ENCODE results near the gene RAD51C.
"Not testable (repeated sequence)": the region's sequence is repeated elsewhere in the genome, so short reads cannot be mapped to it uniquely, and the experiment has no call there.

The RAD51C gene

GRCh38 chr17:58692239-58693055, at the start of gene RAD51C:
TSS of gene RAD51C (plus strand) at chr17:58692602. CDS start at chr17:58692644, 42 bp downstream.
- peak; percentile 62 to 67 for DNase-seq (ENCODE audit: low read depth in 2 of 2)

GRCh38 chr17:58643147-58643546, 49.3 kb upstream of the RAD51C start:
- DNase-seq (ENCODE audit: low read depth in 2 of 2) = no peak

DNA sequence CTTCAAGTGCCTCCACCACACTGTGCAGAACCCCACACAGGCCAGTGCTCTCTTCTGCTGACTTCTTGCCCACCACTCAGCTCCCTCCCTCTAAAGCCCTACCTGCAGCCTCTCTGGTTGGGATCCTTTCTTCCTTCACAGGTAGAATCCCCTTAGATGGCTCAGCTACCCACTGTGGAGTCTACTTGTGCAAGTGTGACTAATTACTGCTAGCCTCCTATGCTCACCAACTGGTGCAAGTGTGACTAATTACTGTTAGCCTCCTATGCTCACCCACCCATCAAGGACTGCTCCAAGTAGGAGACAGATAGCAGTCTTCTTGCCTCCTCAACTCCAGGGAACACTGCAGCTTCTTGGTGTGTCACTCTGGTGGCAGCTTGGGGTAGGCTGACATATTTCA, 44.2 kb upstream of the RAD51C start:
- DNase-seq (ENCODE audit: low read depth in 2 of 2) = no peak

GRCh38 chr17:58657962-58658803, 34.2 kb upstream of the RAD51C start:
- not testable (repeated sequence) for DNase-seq (ENCODE audit: low read depth in 2 of 2)

- DNase-seq (ENCODE audit: low read depth in 2 of 2) = peak; percentile 30 to 41
Observed at GRCh38 chr17:58658804-58659713, 33.3 kb upstream of the RAD51C start.

GRCh38 chr17:58659714-58660084, 32.7 kb upstream of the RAD51C start:
- DNase-seq (ENCODE audit: low read depth in 2 of 2) = not testable (repeated sequence)

DNA sequence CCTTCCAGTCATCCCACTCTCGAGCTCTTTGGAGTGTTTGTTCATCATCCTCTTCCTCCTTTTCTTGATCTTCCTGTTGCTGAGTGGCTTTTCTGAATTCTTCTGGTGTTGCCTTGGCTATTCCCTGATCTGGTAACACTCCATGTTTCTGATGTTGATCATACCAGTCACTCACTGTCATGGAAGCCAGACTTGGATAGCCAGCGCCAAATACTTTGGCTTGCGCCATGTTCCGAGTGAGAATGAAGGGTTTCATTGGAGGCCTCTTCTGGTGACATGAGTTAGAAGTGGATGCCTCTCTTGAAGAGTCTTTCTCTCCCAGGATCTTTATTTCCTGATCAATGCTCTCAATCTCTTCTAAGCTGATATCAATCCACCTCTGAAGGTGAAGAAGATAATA, 31.8 kb upstream of the RAD51C start:
- no peak for DNase-seq (ENCODE audit: low read depth in 2 of 2)

DNA sequence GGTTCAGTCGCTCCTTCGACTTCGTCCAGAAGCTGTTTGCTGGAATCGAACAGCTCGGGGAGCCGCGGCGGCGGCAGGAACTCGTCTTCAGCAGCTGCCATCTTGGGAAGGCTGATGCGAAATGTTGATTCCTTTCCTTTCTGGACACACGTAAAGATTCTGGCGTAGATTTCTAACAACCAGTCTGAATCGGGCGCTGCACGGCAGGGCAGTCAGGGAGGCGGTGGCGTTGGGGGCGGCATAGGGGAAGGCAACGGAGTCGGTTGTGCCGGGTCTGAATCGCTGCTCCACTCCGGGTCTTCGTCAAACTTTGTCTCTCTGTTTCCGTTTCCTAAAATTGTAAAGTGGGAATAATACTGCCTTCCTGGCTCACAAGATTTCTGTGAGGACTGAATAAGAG, 30.9 kb upstream of the RAD51C start:
- DNase-seq (ENCODE audit: low read depth in 2 of 2) = no peak

DNA sequence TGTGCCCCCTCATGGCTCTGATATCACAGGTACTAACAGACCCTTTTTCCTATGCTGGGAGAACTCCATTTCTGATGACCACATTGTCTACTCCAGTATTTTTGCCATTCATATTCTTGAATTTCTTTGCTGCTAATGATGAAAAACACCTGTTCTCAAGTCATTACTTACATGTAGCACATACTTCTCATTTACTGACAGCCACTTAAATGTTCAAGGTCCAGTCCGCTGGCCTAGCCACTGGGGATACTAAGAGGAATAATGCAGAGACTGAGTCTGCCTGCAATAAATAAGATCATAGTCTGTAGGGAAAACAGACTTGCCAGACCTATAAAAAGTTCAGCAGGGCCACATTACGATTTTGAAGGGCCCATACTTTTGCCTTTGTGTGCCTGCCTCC, 28.1 kb upstream of the RAD51C start:
- no peak for DNase-seq (ENCODE audit: low read depth in 2 of 2)

DNA sequence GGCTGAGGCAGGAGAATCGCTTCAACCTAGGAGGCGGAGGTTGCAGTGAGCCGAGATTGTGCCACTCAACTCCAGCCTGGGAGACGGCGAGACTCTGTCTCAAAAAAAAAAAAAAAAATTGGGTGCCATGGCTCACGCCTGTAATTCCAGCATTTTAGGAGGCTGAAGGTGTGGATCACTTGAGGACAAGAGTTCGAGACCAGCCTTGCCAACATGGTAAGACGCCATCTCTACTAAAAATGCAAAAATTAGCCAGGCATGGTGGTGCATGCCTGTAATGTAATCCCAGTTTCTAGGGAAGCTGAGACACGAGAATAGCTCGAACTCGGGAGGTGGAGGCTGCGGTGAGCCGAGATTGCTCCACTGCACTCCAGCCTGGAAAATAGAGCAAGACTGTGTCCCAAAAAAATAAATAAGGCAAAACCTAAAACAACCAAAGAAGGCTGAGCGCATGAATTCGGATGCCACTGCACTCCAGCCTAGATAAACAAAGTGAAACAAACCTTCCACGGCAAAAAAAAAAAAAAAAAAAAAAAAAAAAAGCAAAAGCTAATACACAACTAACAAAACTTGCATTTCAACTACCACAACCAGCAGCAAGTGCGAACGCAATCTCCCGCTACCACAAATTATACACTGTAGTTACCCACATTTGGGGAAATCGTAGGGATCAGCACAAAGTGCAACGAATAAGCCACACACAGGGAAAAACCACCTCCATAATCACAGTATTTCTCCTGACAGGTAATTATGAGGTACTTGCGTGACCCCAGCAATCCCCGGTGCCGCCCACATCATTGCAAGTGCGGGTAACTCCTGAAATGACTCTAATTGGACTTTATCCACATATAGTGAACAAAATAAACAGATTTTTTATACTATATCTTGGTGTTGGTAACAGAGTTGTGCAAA, 26.2 kb upstream of the RAD51C start:
- no peak for DNase-seq (ENCODE audit: low read depth in 2 of 2)

GRCh38 chr17:58666858-58667267, 25.5 kb upstream of the RAD51C start:
- no peak for DNase-seq (ENCODE audit: low read depth in 2 of 2)

GRCh38 chr17:58667934-58668597, 24.3 kb upstream of the RAD51C start:
- no peak for DNase-seq (ENCODE audit: low read depth in 2 of 2)

- no peak for DNase-seq (ENCODE audit: low read depth in 2 of 2)
Observed at GRCh38 chr17:58668598-58668935, 23.8 kb upstream of the RAD51C start.

- no peak for DNase-seq (ENCODE audit: low read depth in 2 of 2)
Observed at GRCh38 chr17:58669853-58670252, 22.5 kb upstream of the RAD51C start.

GRCh38 chr17:58671969-58672368, 20.4 kb upstream of the RAD51C start:
- DNase-seq (ENCODE audit: low read depth in 2 of 2) = no peak

GRCh38 chr17:58677194-58677880, 15.1 kb upstream of the RAD51C start:
- no peak for DNase-seq (ENCODE audit: low read depth in 2 of 2)

DNA sequence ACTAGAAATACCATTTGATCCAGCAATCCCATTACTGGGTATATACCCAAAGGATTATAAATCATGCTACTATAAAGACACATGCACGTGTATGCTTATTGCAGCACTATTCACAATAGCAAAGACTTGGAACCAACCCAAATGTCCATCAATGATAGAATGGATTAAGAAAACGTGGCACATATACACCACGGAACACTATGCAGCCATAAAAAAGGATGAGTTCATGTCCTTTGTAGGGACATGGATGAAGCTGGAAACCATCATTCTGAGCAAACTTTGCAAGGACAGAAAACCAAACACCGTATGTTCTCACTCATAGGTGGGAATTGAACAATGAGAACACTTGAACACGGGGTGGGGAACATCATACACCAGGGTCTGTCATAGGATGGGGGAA, 14.1 kb upstream of the RAD51C start:
- not testable (repeated sequence) for DNase-seq (ENCODE audit: low read depth in 2 of 2)

- no peak for DNase-seq (ENCODE audit: low read depth in 2 of 2)
Observed at GRCh38 chr17:58679263-58680037, 13.0 kb upstream of the RAD51C start.

- no peak for DNase-seq (ENCODE audit: low read depth in 2 of 2)
Observed at GRCh38 chr17:58680038-58680369, 12.4 kb upstream of the RAD51C start.
